MM.1S (cell line): ENCODE data around the gene MEF2C.
"Not testable (repeated sequence)": the region's sequence is repeated elsewhere in the genome, so short reads cannot be mapped to it uniquely, and the experiment has no call there.

Source experiments
- CTCF ChIP-seq: fragments of 300-600 bp; sonication (generic); IDR thresholded peaks from 2 replicates; pipeline ENCODE4 v1.5.1; 2016; ENCODE audit warnings: antibody characterized with exemption, low read length, mixed read lengths
- EZH2 ChIP-seq: fragments of 300-600 bp; sonication (generic); optimal IDR thresholded peaks from 2 replicates; pipeline ENCODE3; 2017; ENCODE audit warnings: low read depth, mild to moderate bottlenecking, antibody characterized with exemption, low read length, mixed read lengths

GRCh38 chr5:88911059-88911572, 28.1 kb upstream of the MEF2C start:
- TF ChIP-seq CTCF, EZH2: not testable (repeated sequence)
